Measurements from ENCODE around the gene SMS.

- TF ChIP-seq, protein P1, sequence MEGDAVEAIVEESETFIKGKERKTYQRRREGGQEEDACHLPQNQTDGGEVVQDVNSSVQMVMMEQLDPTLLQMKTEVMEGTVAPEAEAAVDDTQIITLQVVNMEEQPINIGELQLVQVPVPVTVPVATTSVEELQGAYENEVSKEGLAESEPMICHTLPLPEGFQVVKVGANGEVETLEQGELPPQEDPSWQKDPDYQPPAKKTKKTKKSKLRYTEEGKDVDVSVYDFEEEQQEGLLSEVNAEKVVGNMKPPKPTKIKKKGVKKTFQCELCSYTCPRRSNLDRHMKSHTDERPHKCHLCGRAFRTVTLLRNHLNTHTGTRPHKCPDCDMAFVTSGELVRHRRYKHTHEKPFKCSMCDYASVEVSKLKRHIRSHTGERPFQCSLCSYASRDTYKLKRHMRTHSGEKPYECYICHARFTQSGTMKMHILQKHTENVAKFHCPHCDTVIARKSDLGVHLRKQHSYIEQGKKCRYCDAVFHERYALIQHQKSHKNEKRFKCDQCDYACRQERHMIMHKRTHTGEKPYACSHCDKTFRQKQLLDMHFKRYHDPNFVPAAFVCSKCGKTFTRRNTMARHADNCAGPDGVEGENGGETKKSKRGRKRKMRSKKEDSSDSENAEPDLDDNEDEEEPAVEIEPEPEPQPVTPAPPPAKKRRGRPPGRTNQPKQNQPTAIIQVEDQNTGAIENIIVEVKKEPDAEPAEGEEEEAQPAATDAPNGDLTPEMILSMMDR (IDR thresholded peaks at IDR 0.05; ENCODE audit: low read depth, low read length): no peak
- TF ChIP-seq EZH2phosphoT487 (IDR thresholded peaks at IDR 0.05; ENCODE audit: low read depth): no peak
Measured at GRCh38 chrX:21958187-21958586, 17.7 kb downstream of the SMS start.

All from OCI-LY3 (cell line).